Measurements from ENCODE around the gene TBC1D22A.

The TBC1D22A gene

GRCh38 chr22:47053726-47054141, 291.3 kb downstream of the TBC1D22A start:
- Histone ChIP-seq H3K27ac (ENCODE audit: low read length) (no peak overlapping the region), H3K79me2 (ENCODE audit: low read length) (no peaks in the 10 kb centered on the region), H3K27me3 (replicated peaks; ENCODE audit: insufficient read depth, low read length) (no peaks in the 10 kb centered on the region), H3K9ac (ENCODE audit: low read length) (no peak overlapping the region), H2AFZ (ENCODE audit: low read length) (no peak overlapping the region), H4K20me1 (ENCODE audit: insufficient read depth, low read length) (no peaks in the 10 kb centered on the region), H3K4me3 (ENCODE audit: low read length) (no peak overlapping the region), H3K9me2 (replicated peaks; ENCODE audit: insufficient read depth, low read length) (no peaks in the 10 kb centered on the region), H3F3A (ENCODE audit: insufficient read depth, low read length) (no peaks in the 10 kb centered on the region), H3K4me1 (ENCODE audit: low read length) (no peaks in the 10 kb centered on the region), H3K36me3 (replicated peaks; ENCODE audit: insufficient read depth, low read length) (no peaks in the 10 kb centered on the region), H3K9me3 (replicated peaks; ENCODE audit: insufficient read depth, low read length) (no peaks in the 10 kb centered on the region), H3K4me2 (ENCODE audit: low read depth, low read length) (no peak overlapping the region)
- no peak for DNase-seq
- no peak for TF ChIP-seq EZH2 (optimal IDR thresholded peaks at IDR 0.05; ENCODE audit: low read depth, low read length)
- TF ChIP-seq EZH2phosphoT487 (IDR thresholded peaks at IDR 0.05; ENCODE audit: low read length), result no peak
- TF ChIP-seq CTCF (IDR thresholded peaks at IDR 0.05; ENCODE audit: low read length), result no peak

- H3K4me3 ChIP-seq (ENCODE audit: low read length), result no peak overlapping the region
- TF ChIP-seq EZH2phosphoT487 (IDR thresholded peaks at IDR 0.05; ENCODE audit: low read length) (no peak), CTCF (IDR thresholded peaks at IDR 0.05; ENCODE audit: low read length) (no peak), EZH2 (optimal IDR thresholded peaks at IDR 0.05; ENCODE audit: low read depth, low read length) (no peak)
- H3K79me2 ChIP-seq (ENCODE audit: low read length), result no peaks in the 10 kb centered on the region
- no peaks in the 10 kb centered on the region for H4K20me1 ChIP-seq (ENCODE audit: insufficient read depth, low read length)
- no peak overlapping the region for H3K9ac ChIP-seq (ENCODE audit: low read length)
- H3K9me3 ChIP-seq (replicated peaks; ENCODE audit: insufficient read depth, low read length), result no peaks in the 10 kb centered on the region
- DNase-seq, result no peak
- H3K4me2 ChIP-seq (ENCODE audit: low read depth, low read length), result no peak overlapping the region
- H3K27ac ChIP-seq (ENCODE audit: low read length), result no peak overlapping the region
- H3K9me2 ChIP-seq (replicated peaks; ENCODE audit: insufficient read depth, low read length), result no peaks in the 10 kb centered on the region
- no peaks in the 10 kb centered on the region for H3K36me3 ChIP-seq (replicated peaks; ENCODE audit: insufficient read depth, low read length)
- H3K27me3 ChIP-seq (replicated peaks; ENCODE audit: insufficient read depth, low read length), result no peaks in the 10 kb centered on the region
- no peaks in the 10 kb centered on the region for H3K4me1 ChIP-seq (ENCODE audit: low read length)
- no peak overlapping the region for H2AFZ ChIP-seq (ENCODE audit: low read length)
- H3F3A ChIP-seq (ENCODE audit: insufficient read depth, low read length), result no peaks in the 10 kb centered on the region
Observed at GRCh38 chr22:47054231-47055072, 292.0 kb downstream of the TBC1D22A start.

GRCh38 chr22:47055073-47055355, 292.6 kb downstream of the TBC1D22A start:
- Histone ChIP-seq H3K9me3 (replicated peaks; ENCODE audit: insufficient read depth, low read length) (no peaks in the 10 kb centered on the region), H3K9ac (ENCODE audit: low read length) (no peak overlapping the region), H2AFZ (ENCODE audit: low read length) (no peak overlapping the region), H3K79me2 (ENCODE audit: low read length) (no peaks in the 10 kb centered on the region), H3F3A (ENCODE audit: insufficient read depth, low read length) (no peaks in the 10 kb centered on the region), H3K27me3 (replicated peaks; ENCODE audit: insufficient read depth, low read length) (no peaks in the 10 kb centered on the region), H3K27ac (ENCODE audit: low read length) (no peak overlapping the region), H3K9me2 (replicated peaks; ENCODE audit: insufficient read depth, low read length) (no peaks in the 10 kb centered on the region), H3K4me1 (ENCODE audit: low read length) (no peaks in the 10 kb centered on the region), H3K4me3 (ENCODE audit: low read length) (no peak overlapping the region), H4K20me1 (ENCODE audit: insufficient read depth, low read length) (no peaks in the 10 kb centered on the region), H3K4me2 (ENCODE audit: low read depth, low read length) (no peak overlapping the region), H3K36me3 (replicated peaks; ENCODE audit: insufficient read depth, low read length) (no peaks in the 10 kb centered on the region)
- TF ChIP-seq EZH2 (optimal IDR thresholded peaks at IDR 0.05; ENCODE audit: low read depth, low read length), result no peak
- no peak for TF ChIP-seq CTCF (IDR thresholded peaks at IDR 0.05; ENCODE audit: low read length)
- no peak for TF ChIP-seq EZH2phosphoT487 (IDR thresholded peaks at IDR 0.05; ENCODE audit: low read length)
- DNase-seq, result no peak
